ENCODE results near the gene PPP3R1. TPM values are rescaled to one million over a fixed set of nuclear protein-coding genes. Genes with fewer than 3 reads are reported as not detected.

PPP3R1 gene
- total RNA-seq, 1 donor from 2014 or later: 65.7 TPM

DNA sequence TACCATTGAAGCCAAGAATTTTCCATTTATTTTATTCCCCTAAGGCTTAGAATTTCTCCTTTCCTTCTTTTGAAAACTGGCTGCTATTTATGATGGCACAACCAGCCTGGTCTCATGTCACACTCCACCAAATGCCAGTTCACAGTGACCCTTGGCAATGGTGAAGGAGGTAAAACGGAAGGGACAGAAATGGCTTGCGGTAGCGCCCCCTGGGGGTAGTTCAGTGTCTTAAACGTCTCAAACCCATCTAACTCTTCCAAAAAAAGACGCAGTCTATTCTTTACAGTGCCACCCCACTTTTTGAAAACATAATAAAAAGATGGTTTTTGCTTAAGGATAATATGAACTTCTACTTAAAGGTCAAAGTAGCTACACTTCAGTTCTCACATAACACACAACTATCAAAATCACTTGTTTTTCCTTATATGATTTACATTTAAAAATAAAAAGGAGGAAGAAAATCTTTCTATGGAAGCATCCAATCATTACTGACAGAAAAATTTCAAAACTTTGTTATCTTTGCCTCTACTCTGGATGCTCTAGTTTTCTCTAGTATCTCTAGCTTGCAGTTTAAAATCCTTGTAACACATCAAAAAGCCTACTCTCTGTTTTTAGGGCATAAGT, 66.7 kb downstream of the PPP3R1 start:
- H3K4me3 Mint-ChIP-seq (ENCODE audit: unreplicated experiment): no peak overlapping the region

DNA sequence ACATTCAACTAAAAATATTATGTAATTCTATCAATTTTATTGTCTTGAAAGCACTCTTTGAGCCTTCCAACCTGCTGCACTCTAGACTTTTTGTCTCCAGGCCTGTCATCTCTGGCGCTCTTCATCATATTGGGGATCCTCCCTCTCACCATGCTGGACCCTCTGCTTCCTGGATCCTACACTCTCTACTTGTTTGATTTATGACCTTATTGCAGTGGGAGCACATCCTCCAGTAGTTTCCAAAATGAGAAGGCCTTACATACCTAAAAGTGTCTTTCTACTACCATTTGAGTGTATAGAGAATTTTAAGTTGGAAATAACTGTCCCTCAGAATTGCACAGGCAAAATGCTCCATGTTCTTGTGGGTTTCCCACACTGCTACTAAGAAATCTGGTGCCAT, 69.4 kb downstream of the PPP3R1 start:
- no peak overlapping the region for H3K27ac Mint-ChIP-seq (ENCODE audit: unreplicated experiment)

More for the DNA sequence above, 66.7 kb downstream of the PPP3R1 start:
- Mint-ChIP-seq H3K36me3 (ENCODE audit: low read depth, unreplicated experiment) (peaks cover 4% of the 10 kb centered on the region), H3K27ac (ENCODE audit: unreplicated experiment) (no peak overlapping the region), H3K9me3 (ENCODE audit: unreplicated experiment) (no peaks in the 10 kb centered on the region), H3K27me3 (ENCODE audit: unreplicated experiment) (no peaks in the 10 kb centered on the region), H3K4me1 (ENCODE audit: unreplicated experiment) (peaks cover 7% of the 10 kb centered on the region)
- DNase-seq (ENCODE audit: low spot score): peak; percentile 66
- TF ChIP-seq, protein P1, sequence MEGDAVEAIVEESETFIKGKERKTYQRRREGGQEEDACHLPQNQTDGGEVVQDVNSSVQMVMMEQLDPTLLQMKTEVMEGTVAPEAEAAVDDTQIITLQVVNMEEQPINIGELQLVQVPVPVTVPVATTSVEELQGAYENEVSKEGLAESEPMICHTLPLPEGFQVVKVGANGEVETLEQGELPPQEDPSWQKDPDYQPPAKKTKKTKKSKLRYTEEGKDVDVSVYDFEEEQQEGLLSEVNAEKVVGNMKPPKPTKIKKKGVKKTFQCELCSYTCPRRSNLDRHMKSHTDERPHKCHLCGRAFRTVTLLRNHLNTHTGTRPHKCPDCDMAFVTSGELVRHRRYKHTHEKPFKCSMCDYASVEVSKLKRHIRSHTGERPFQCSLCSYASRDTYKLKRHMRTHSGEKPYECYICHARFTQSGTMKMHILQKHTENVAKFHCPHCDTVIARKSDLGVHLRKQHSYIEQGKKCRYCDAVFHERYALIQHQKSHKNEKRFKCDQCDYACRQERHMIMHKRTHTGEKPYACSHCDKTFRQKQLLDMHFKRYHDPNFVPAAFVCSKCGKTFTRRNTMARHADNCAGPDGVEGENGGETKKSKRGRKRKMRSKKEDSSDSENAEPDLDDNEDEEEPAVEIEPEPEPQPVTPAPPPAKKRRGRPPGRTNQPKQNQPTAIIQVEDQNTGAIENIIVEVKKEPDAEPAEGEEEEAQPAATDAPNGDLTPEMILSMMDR (IDR thresholded peaks at IDR 0.05; ENCODE audit: unreplicated experiment): peak; percentile 84

DNA sequence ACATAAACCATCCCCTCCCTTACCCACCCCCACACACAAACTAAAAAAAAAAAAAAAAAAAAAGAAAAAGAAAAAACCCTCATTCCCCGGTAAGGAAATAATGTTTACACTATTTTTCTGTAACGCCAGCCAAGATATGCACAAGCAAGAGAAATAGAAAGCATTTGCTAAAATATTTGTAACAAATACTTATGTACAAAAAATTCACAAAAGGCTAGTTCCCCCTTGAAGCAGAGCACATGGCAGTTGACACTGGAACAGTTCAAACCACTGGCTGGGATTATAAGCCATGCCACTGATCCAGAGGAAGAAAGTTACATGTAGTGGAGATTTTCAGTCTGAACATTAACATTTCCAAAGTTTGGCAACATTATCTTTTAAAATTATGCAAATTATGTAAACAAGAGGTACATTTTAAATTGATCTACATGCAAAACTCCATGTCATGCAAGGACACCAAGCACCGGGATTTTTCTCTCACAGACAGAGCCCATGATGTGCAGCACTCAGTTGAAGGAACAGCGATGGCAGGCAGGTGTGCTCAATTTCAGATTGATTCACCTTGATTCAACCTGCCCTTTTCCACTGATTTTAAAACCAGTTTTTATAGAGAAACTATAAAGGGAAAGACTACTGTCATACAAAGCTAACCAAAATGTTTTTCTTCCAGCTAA, 73.2 kb downstream of the PPP3R1 start:
- TF ChIP-seq, protein P1 (IDR thresholded peaks at IDR 0.05; ENCODE audit: unreplicated experiment): no peak
- peaks cover 8% of the 10 kb centered on the region for H3K36me3 Mint-ChIP-seq (ENCODE audit: low read depth, unreplicated experiment)
- no peak overlapping the region for H3K27ac Mint-ChIP-seq (ENCODE audit: unreplicated experiment)

More for the DNA sequence above, 69.4 kb downstream of the PPP3R1 start:
- TF ChIP-seq, protein P1 (IDR thresholded peaks at IDR 0.05; ENCODE audit: unreplicated experiment): no peak
- DNase-seq (ENCODE audit: low spot score): no peak
- Mint-ChIP-seq H3K36me3 (ENCODE audit: low read depth, unreplicated experiment) (peaks cover 4% of the 10 kb centered on the region), H3K27me3 (ENCODE audit: unreplicated experiment) (no peaks in the 10 kb centered on the region), H3K9me3 (ENCODE audit: unreplicated experiment) (no peaks in the 10 kb centered on the region), H3K4me3 (ENCODE audit: unreplicated experiment) (no peak overlapping the region), H3K4me1 (ENCODE audit: unreplicated experiment) (no peaks in the 10 kb centered on the region)

DNA sequence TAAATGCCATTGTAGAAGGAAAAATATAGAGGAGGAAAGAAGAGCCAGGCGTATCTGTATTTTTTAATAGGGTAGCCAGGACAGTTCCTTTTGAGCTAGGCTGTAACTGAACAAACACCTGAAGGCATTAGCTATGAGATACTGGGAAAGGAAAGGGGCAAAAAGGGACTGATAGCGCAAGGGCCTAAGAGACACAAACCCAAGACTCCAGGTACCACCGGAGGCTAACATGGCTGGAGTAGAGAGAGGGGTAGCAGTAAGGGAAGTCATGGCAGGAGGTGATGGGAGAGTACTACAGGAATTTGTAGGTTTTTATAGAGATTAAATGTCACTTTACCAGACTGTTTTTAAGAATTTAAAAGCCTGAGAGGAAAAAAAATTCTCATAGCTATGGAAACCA, 73.9 kb downstream of the PPP3R1 start:
- Mint-ChIP-seq H3K36me3 (ENCODE audit: low read depth, unreplicated experiment) (peaks cover 8% of the 10 kb centered on the region), H3K27ac (ENCODE audit: unreplicated experiment) (no peak overlapping the region), H3K4me3 (ENCODE audit: unreplicated experiment) (no peak overlapping the region), H3K27me3 (ENCODE audit: unreplicated experiment) (no peaks in the 10 kb centered on the region), H3K4me1 (ENCODE audit: unreplicated experiment) (no peaks in the 10 kb centered on the region), H3K9me3 (ENCODE audit: unreplicated experiment) (no peaks in the 10 kb centered on the region)
- no peak for DNase-seq (ENCODE audit: low spot score)
- TF ChIP-seq, protein P1 (IDR thresholded peaks at IDR 0.05; ENCODE audit: unreplicated experiment): no peak

More for the DNA sequence above, 73.2 kb downstream of the PPP3R1 start:
- no peaks in the 10 kb centered on the region for H3K9me3 Mint-ChIP-seq (ENCODE audit: unreplicated experiment)
- H3K4me3 Mint-ChIP-seq (ENCODE audit: unreplicated experiment): no peak overlapping the region
- H3K27me3 Mint-ChIP-seq (ENCODE audit: unreplicated experiment): no peaks in the 10 kb centered on the region
- no peaks in the 10 kb centered on the region for H3K4me1 Mint-ChIP-seq (ENCODE audit: unreplicated experiment)
- no peak for DNase-seq (ENCODE audit: low spot score)

DNA sequence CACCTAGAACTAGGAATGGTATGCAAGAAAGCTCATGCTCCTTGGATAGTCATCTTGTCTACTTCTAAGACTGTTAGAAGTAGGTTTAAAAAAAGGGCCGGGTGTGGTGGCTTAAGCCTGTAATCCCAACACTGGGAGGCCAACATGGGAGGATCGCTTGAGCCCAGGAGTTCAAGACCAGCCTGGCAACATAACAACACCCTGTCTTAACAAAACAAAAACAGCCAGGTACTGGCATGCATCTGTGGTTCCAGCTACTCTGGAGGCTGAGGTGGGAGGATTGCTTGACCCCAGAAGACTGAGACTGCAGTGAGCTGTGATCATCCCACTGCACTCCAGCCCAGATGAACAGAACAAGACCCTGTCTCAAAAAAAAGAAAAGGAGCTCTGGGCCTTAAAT, 74.8 kb downstream of the PPP3R1 start:
- no peaks in the 10 kb centered on the region for H3K27me3 Mint-ChIP-seq (ENCODE audit: unreplicated experiment)
- DNase-seq (ENCODE audit: low spot score): no peak
- H3K27ac Mint-ChIP-seq (ENCODE audit: unreplicated experiment): no peak overlapping the region
- no peaks in the 10 kb centered on the region for H3K9me3 Mint-ChIP-seq (ENCODE audit: unreplicated experiment)
- no peaks in the 10 kb centered on the region for H3K4me1 Mint-ChIP-seq (ENCODE audit: unreplicated experiment)
- H3K4me3 Mint-ChIP-seq (ENCODE audit: unreplicated experiment): no peak overlapping the region
- TF ChIP-seq, protein P1 (IDR thresholded peaks at IDR 0.05; ENCODE audit: unreplicated experiment): no peak
- H3K36me3 Mint-ChIP-seq (ENCODE audit: low read depth, unreplicated experiment): peaks cover 12% of the 10 kb centered on the region
